A673 (cell line): ENCODE measurements around the gene CACNA1G. TPM values are rescaled to one million over a fixed set of nuclear protein-coding genes. Genes with fewer than 3 reads are reported as not detected.

Experiments used
- BruUV-seq: library from RNA; stranded (reverse); fragments of 400-500 nt; replicated peaks from 2 replicates; lab custom pipeline; 2021; lab: Mats Ljungman, UMichigan
- CTCF ChIA-PET: fragments of 300-600 bp; sonication (Branson Sonifier 250); formaldehyde crosslinking; loops from one replicate; lab custom pipeline; 2022; ENCODE audit warnings: antibody characterized with exemption; lab: Charles Lee
- POLR2A ChIA-PET: fragments of 300-600 bp; sonication (Branson Sonifier 250); formaldehyde crosslinking; loops from one replicate; lab custom pipeline; 2022; ENCODE audit warnings: antibody characterized with exemption; ENCODE audit not compliant: low non-redundant PET; lab: Charles Lee
- DNase-seq: peaks from one replicate; pipeline ENCODE4 v3.0.0-alpha.2; 2015; ENCODE audit warnings: low spot score
- H3K27ac ChIP-seq: fragments of 200-600 bp; sonication (generic); 2 replicates; pipeline ENCODE4 v1.5.1; 2016; ENCODE audit warnings: mixed run types, low read depth, mild to moderate bottlenecking, mixed read lengths, antibody characterized with exemption, low read length; ENCODE audit not compliant: poor library complexity, severe bottlenecking
- H3K27me3 ChIP-seq: fragments of 200-600 bp; sonication (generic); replicated peaks from 2 replicates; pipeline ENCODE4 v1.6.1; 2017; ENCODE audit warnings: mixed run types, low read depth, mild to moderate bottlenecking, mixed read lengths, antibody characterized with exemption, low read length; ENCODE audit not compliant: insufficient read depth, poor library complexity
- H3K36me3 ChIP-seq: fragments of 200-600 bp; sonication (generic); 2 replicates; pipeline ENCODE4 v1.6.1; 2016; ENCODE audit warnings: mixed run types, mild to moderate bottlenecking, mixed read lengths, antibody characterized with exemption, low read length; ENCODE audit not compliant: insufficient read depth, poor library complexity, severe bottlenecking
- H3K4me1 ChIP-seq: fragments of 200-600 bp; sonication (generic); 2 replicates; pipeline ENCODE4 v1.6.1; 2017; ENCODE audit warnings: mixed run types, mild to moderate bottlenecking, mixed read lengths, antibody characterized with exemption, low read length; ENCODE audit not compliant: insufficient read depth, poor library complexity, severe bottlenecking
- H3K4me3 ChIP-seq: fragments of 200-600 bp; sonication (generic); 2 replicates; pipeline ENCODE4 v1.5.1; 2016; ENCODE audit warnings: low read depth, mixed run types, mild to moderate bottlenecking, mixed read lengths, low read length; ENCODE audit not compliant: poor library complexity, severe bottlenecking
- H3K9me3 ChIP-seq: fragments of 200-600 bp; sonication (generic); 2 replicates; pipeline ENCODE4 v1.6.1; 2016; ENCODE audit warnings: mixed run types, low read depth, mild to moderate bottlenecking, mixed read lengths, antibody characterized with exemption, low read length; ENCODE audit not compliant: poor library complexity, severe bottlenecking
- CTCF ChIP-seq: fragments of 300-800, 200-600 bp; sonication (generic); conservative IDR thresholded peaks from 2 replicates; pipeline ENCODE4 v1.5.1; 2017; ENCODE audit warnings: low read depth, mild to moderate bottlenecking, antibody characterized with exemption, low read length, moderate library complexity, mixed read lengths
- EZH2 ChIP-seq: fragments of 200-600 bp; sonication (generic); IDR thresholded peaks from 2 replicates; pipeline ENCODE4 v1.6.1; 2017; ENCODE audit warnings: borderline replicate concordance, low read depth, mild to moderate bottlenecking, mixed read lengths, antibody characterized with exemption, low read length; ENCODE audit not compliant: poor library complexity, severe bottlenecking
- intact Hi-C: fragments of 100-400 bp; cut with micrococcal nuclease; formaldehyde crosslinking; loops from one replicate; pipeline ENCODE4 v1.10.0; 2022; ENCODE audit not compliant: unreplicated experiment
- total RNA-seq: library from RNA; stranded (reverse); gene quantifications from 2 replicates; pipeline ENCODE4 v1.2.3, GENCODE V29; 2021

CACNA1G gene
- total RNA-seq, 1 experiment from 2014 or later = 7.1 TPM

- Histone ChIP-seq H3K27me3 (no peaks in the 10 kb centered on the region), H3K4me1 (peaks cover 18% of the 10 kb centered on the region), H3K4me3 (no peak overlapping the region), H3K9me3 (no peaks in the 10 kb centered on the region), H3K36me3 (no peaks in the 10 kb centered on the region), H3K27ac (no peak overlapping the region)
- peak; percentile 41; the same call in 1 of the 2 replicates for TF ChIP-seq CTCF
- TF ChIP-seq EZH2 = no peak
- CTCF ChIA-PET = no interaction called here
- intact Hi-C loops = loop anchor here (5.0 kb wide), 1 partner anchor 41 kb away; the partner anchor contains the start of gene CACNA1G
- no TSS peak for BruUV-seq
- POLR2A ChIA-PET = no interaction called here
- DNase-seq = peak; percentile 27
These were observed 42.8 kb downstream of the CACNA1G start for GRCh38 chr17:50603340-50603739.

GRCh38 chr17:50604513-50604912 lies 44.0 kb downstream of the CACNA1G start:
- BruUV-seq = no TSS peak
- H3K36me3 ChIP-seq = no peaks in the 10 kb centered on the region
- TF ChIP-seq CTCF = no peak
- TF ChIP-seq EZH2 = no peak
- intact Hi-C loops = loop anchor here (5.0 kb wide), 1 partner anchor 42 kb away; the partner anchor contains the start of gene CACNA1G
- H3K4me1 ChIP-seq = peaks cover 18% of the 10 kb centered on the region
- ChIA-PET POLR2A (no interaction called here), CTCF (interaction anchor here (1.0 to 1.1 kb wide), 2 partner anchors 54 to 103 kb away, joined by 3 read pairs; no protein-coding TSS in a partner anchor)
- H3K4me3 ChIP-seq = no peak overlapping the region
- H3K27ac ChIP-seq = peak overlapping the region; percentile 56
- DNase-seq = peak; percentile 88
- H3K27me3 ChIP-seq = no peaks in the 10 kb centered on the region
- no peaks in the 10 kb centered on the region for H3K9me3 ChIP-seq

- H3K27me3 ChIP-seq = no peaks in the 10 kb centered on the region
- intact Hi-C loops = no loop called here
- peak overlapping the region; percentile 46 for H3K27ac ChIP-seq
- TF ChIP-seq EZH2 (no peak), CTCF (no peak)
- CTCF ChIA-PET = interaction anchor here (0.6 to 1.1 kb wide), 2 partner anchors 54 to 405 kb away, joined by 3 read pairs; no protein-coding TSS in a partner anchor
- H3K36me3 ChIP-seq = no peaks in the 10 kb centered on the region
- no peak overlapping the region for H3K4me3 ChIP-seq
- peaks cover 27% of the 10 kb centered on the region for H3K4me1 ChIP-seq
- no peak for DNase-seq
- H3K9me3 ChIP-seq = no peaks in the 10 kb centered on the region
- BruUV-seq = no TSS peak
- POLR2A ChIA-PET = no interaction called here
These were observed 44.9 kb downstream of the CACNA1G start for GRCh38 chr17:50605429-50605828.
